ENCODE measurements around the gene TPP2.

The TPP2 gene

GRCh38 chr13:102657630-102658029, 60.8 kb downstream of the TPP2 start:
- DNase-seq (ENCODE audit: low spot score) = no peak

GRCh38 chr13:102658660-102659059, 61.9 kb downstream of the TPP2 start:
- DNase-seq (ENCODE audit: low spot score) = no peak

GRCh38 chr13:102659168-102659713, 62.5 kb downstream of the TPP2 start:
- DNase-seq (ENCODE audit: low spot score) = no peak

DNA sequence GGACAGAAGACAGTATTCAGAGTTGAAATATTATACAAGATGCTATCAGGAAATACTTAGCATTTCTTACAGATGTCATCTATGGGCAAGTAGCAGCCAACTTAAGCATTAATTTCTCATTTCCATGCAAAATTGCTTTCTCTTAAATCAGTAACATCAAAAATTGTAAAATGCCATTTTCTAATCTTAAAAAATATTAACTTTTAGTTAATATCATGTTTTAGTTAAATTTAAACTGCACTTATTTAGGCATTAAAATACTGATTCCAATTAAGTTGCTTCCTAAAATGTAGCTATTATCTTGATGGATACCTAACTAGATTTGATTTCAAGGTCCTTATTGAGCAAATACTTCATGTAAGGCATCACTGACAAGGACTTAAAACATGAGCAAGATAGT, 70.2 kb downstream of the TPP2 start:
- no peak for DNase-seq (ENCODE audit: low spot score)

DNA sequence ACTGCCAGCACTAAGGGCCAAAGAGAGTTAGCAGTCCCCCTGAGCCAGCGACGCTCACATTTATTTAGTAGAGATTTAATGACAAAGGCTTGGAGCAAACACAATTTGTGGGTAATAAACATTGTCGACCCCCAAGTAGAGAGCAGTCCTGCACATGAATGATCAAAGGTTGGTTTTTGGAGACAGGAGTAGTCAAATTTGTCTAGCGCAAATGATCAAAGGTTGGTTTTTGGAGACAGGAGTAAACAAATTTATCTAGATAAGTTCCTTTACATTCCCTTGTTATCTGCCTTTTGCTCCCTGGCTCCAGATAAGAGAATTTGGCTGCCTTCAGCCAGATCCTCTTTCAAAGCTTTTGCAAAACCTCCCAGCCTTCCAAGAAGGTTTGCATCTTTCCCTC, 71.1 kb downstream of the TPP2 start:
- DNase-seq (ENCODE audit: low spot score) = no peak

DNA sequence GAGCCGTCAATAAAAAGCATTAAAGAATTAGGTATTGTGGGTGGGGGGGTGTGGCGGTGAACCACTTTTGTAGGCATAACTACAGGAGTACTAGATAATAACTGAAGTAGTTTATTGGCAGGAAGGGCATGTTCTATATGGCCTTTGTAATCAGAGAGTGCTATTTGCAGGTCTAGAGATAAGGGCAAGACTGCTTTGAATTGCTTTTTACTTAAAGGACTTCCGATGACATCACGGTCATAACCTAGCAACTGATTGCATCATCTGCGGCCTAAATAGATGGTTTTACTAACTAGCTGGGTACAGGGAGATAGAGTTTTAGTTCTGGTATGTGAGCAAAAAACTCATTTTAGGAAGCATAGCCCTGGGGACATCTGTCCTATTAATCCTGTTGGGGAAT, 73.3 kb downstream of the TPP2 start:
- no peak for DNase-seq (ENCODE audit: low spot score)

- DNase-seq (ENCODE audit: low spot score) = no peak
These were observed 78.3 kb downstream of the TPP2 start for GRCh38 chr13:102675115-102675514.

- DNase-seq (ENCODE audit: low spot score) = no peak
These were observed 80.3 kb downstream of the TPP2 start for GRCh38 chr13:102677122-102677521.

GRCh38 chr13:102678339-102679107, 81.7 kb downstream of the TPP2 start:
- no peak for DNase-seq (ENCODE audit: low spot score)

GRCh38 chr13:102679449-102680132, 82.8 kb downstream of the TPP2 start:
- DNase-seq (ENCODE audit: low spot score) = no peak

DNA sequence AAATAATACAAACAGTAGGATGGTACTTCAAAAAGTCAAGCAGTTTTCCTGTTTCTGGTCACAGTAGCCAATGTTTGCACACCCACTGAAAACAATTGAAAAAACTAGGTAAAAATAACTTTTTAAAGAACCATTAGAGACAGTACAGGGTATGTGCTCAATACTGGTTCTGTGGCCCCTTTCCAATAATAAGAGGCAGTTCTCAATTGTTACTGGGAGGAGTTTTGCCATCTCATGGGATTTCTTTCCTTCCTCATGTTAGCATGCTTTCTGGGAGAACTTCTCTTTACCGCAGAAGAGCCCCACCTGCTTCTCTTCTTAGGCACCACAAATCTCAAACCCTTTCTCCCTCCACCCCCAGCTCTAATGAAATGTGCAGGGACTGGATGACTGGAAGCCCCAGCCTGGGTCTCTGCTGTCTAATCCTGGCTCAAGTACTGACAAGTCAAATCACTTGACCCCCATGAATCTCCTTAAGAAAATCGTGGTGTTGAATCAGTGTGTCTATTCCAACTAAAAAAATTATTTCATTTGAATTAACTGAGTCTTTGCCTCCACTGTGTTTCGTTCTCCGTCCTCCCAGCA, 83.4 kb downstream of the TPP2 start:
- DNase-seq (ENCODE audit: low spot score) = no peak

DNA sequence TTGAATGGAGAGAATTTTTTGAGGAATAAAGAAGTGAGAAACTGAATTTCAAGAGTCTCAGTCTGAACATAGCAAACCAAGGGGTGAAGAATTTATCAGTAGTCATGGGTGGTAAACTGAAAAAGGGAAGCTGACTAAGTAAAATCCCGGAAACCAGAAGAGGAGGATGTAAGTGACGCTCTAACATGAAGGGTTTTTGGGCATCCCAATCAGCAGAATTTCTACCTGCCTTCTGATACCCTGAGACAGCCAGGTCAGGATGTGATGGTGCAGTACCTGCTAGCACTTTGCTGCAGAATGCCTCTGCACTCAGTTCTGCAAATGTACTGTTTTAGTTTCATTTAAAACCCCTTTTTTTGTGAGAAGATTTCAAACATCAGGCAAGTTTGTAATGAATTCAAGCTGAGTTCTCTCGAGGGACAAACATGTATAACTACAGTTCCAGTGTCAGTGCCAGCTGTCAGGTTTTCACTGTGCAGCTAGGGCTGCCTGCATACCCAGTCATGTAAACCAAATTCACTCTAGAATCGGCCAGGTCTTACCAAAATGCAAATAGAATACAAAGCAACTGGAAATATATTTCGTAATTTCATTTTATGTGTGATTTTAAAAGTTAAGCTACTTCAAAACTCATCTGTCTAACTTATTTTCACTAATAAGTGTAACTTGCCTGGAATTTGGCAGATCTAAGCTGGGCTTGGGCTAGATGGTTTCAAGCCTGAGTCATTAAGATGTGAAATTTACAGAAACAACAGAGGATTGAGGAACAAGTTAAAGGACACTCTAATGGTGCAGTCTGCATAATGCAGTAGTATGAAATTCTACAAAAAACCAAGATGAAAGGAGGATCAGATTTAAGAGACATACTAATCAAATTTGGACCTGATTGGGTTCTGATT, 84.3 kb downstream of the TPP2 start:
- DNase-seq (ENCODE audit: low spot score) = no peak

GRCh38 chr13:102682211-102682610, 85.4 kb downstream of the TPP2 start:
- no peak for DNase-seq (ENCODE audit: low spot score)

GRCh38 chr13:102682727-102683126, 85.9 kb downstream of the TPP2 start:
- DNase-seq (ENCODE audit: low spot score) = no peak

- DNase-seq (ENCODE audit: low spot score) = no peak
These were observed 86.9 kb downstream of the TPP2 start for GRCh38 chr13:102683637-102684036.

- DNase-seq (ENCODE audit: low spot score) = no peak
These were observed 89.2 kb downstream of the TPP2 start for GRCh38 chr13:102686024-102686423.

GRCh38 chr13:102687520-102687919, 90.7 kb downstream of the TPP2 start:
- DNase-seq (ENCODE audit: low spot score) = no peak

GRCh38 chr13:102688306-102688973, 91.7 kb downstream of the TPP2 start:
- DNase-seq (ENCODE audit: low spot score) = no peak

- no peak for DNase-seq (ENCODE audit: low spot score)
These were observed 94.1 kb downstream of the TPP2 start for GRCh38 chr13:102690883-102691282.

DNA sequence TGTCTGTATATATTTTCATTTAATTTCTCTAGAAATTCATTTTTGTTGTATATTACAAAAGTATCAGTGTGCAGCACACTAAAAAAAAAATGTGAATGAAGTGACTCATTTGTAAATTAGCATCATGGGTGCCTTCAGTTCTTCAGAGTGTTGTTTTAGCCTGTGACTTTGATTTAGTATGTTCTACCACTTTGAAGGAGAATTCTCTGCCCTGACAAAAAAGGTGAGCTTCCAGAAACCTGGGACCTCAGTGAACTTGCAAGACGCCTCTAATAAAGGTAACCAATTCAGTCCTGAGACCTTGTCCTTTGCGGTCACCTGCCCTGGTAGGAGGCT, 95.7 kb downstream of the TPP2 start:
- DNase-seq (ENCODE audit: low spot score) = no peak

DNA sequence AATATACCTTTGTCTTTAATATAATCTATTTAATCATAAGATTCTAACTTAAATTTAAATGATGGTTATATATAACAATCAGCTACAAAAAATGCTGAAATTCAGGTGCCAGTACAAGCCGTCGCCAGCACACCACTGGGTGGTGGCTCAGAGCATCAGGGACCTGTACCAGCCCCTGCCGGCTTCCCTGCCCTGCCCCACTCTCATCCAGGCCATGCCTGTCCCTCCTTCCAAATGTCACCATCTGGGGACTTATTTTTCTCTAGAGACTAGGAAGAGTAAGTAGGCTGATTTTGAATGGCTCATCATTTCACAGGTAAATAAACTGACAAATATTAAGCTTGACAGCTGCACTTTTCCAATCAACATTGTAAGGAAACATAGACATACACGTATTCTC, 96.5 kb downstream of the TPP2 start:
- peak; percentile 52 for DNase-seq (ENCODE audit: low spot score)

DNA sequence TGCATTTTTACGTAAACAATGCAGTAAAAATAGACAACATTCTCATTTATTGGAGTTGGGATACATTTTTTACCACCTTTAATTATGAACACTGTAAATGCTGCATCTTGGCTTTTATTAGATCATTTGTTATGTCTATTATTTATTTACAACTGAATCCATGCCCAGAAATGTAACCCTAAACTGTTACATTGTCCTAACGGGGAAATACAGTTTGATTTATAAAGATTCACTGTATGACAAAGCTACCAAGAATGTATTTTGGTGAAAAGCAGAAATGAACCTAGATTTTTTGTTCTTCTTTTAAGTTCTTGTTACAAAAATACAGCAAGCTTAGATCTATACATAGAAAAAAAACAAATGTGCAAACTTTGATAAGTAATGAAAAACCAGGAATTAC, 97.0 kb downstream of the TPP2 start:
- no peak for DNase-seq (ENCODE audit: low spot score)

All from cerebellar cortex (tissue), 1 donor.